PFSK-1 (cell line): ENCODE measurements around the gene RAET1L.

Experiments used
- POLR2AphosphoS5 ChIP-seq: IDR thresholded peaks from 2 replicates; pipeline ENCODE4 v1.6.1; 2012; ENCODE audit warnings: low read depth, mild to moderate bottlenecking, control low read depth, low read length, moderate library complexity
- REST ChIP-seq, 2 experiments: IDR thresholded peaks; 2 replicates each; pipeline versions ENCODE4 v1.6.1 to v1.8.0; 2011 to 2012; ENCODE audit warnings: low read depth in 2 of 2, low read length in 2 of 2, control low read depth in 1 of 2, inconsistent platforms in 1 of 2, mild to moderate bottlenecking in 1 of 2, moderate library complexity in 1 of 2; ENCODE audit not compliant: insufficient read depth in 1 of 2
- SIN3A ChIP-seq: IDR thresholded peaks from 2 replicates; pipeline ENCODE4 v1.6.1; 2012; ENCODE audit warnings: mild to moderate bottlenecking, low read length, moderate library complexity, borderline replicate concordance; ENCODE audit not compliant: insufficient read depth

GRCh38 chr6:149991838-149992237 lies 33.5 kb downstream of the RAET1L start:
- TF ChIP-seq REST (IDR thresholded peaks at IDR 0.05; ENCODE audit: insufficient read depth in 1 of 2, low read depth in 2 of 2, low read length in 2 of 2) (no peak), POLR2AphosphoS5 (no peak), SIN3A (no peak)
